HG02943 (cell line): ENCODE results near the gene FCRL6.

ENCODE experiments used
- ATAC-seq: cut with Tn5 transposase; IDR thresholded peaks from one replicate; pipeline ENCODE4 v1.9.1; 2021; ENCODE audit warnings: mild to moderate bottlenecking, low read depth, moderate library complexity; ENCODE audit not compliant: unreplicated experiment

FCRL6 gene

DNA sequence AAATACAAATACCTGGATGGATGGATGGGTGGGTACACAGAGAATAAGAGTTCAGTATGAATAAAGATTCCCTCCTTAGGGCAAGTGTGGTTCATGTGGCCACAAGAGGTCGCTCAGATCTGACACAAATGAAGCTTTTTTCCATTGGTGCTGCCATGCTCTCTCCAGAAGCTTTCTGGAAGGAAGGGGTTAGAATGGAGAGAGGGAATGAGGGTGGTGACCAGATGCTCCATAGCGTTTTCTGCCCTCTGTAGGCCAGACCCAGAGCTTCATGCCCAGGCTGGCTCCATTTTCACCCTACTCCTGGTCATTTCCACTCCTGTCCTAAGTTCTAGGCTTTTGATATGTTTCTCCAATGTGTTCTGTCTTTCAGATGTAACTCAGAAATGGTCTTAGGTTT is 3.3 kb upstream of the FCRL6 start:
- ATAC-seq = no peak

DNA sequence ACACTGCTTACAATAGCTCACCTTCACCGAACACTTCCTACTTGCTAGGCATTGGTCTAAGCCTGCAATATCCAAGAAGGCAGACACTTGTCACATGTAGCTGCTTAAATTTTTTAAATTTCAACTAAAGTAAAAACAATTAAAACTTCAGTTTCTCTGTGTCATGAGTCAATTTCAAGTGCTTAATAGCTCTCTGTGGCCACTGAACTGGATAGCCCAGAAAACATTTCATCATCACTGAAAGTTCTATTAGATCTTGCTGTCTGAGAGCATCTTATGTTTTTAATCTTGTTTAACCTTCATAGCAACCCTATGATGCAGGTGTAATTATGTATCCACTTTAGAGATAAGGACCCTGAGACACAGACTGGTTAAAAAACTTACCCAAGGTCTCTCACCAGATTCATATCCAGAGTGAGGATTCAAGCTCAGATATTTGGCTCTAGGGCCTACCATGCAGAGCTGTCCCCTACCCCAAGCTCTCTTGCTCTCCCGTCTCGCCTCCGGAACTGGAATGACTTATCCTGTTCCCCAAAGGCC is 2.6 kb upstream of the FCRL6 start:
- ATAC-seq = no peak

DNA sequence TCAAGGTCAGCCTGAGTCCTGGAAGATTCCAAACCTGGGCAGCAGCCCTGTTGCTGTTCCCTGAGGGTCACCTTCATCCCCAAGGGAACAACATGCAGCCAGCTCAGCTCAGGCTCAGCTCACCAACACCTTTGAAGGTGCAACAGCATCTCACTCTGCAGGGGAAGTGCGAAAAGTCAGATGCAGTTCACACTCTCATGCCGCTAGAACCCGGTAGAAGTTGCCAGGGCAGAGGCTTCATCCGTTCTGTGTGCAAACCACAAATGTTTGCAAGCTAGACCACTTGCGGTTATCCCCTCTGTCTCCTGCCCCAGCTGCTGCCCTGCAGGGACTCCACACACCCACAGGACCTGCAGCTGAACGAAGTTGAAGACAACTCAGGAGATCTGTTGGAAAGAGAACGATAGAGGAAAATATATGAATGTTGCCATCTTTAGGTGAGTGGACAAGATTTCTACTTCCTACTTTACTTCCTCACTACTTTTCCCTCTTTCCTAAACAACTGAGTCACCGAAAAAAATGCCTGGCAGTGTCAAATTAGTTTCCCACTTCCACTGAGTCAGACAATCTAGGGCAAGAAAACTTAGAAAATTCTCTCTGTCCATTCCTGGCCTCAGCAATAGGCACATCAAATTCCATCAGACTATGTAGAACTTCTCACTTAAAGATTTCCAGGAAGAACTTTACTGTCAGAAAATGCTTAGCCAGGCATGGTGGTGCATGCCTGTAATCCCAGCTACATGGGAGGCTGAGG is 1.8 kb upstream of the FCRL6 start:
- ATAC-seq = no peak

DNA sequence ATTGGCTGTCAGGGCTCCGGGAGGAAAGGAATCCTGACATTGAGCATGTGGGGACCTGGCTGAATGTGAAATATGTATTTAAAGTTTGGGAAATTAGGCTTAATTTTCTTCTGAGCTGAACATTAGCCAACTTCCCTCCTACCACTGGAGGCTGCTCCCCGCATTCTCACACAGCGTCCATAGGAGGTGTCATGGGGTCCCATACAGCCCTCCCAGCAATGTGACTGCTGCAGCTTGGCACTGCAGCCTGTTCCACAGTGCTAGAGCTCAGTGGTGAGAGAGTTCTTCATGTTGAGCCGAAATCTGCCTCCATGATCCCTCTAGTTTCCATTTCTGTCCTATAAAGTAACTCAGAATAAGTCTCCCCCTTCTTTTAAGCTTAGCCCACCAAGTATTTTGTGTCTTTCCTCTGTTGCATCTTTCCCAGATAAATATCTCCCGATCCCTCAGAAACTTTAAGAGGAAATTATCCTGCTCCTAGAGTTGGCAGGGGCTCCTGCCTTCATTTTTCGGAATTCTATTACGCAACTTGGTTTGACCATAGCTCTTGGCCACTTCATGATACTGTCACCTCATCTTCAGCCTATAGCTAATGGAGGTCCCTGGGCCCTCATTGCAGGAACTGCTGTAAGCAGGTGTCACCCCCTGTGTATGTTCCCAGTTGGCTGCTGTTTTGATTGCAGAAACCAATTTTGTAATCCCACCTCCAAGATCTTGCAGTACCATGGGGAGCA is 2.0 kb downstream of the FCRL6 start:
- ATAC-seq = no peak

DNA sequence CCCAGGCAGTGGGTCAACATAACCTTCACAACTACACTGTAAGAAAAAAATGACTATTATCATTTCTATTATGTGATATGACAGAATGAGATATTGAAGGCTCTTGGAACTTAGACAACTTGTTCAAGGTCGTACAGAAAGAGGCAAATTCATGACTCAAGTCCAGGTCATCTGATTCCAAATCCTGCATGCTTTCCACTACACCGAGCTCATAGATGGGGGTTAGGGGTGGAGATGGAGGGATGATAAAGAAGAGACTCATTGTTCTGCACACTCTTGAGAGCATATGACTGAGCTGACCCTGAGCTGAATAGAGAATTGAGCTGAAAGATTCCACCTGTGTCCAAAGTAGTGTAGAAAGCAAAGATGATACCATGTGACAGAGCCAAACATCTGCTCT is 2.8 kb downstream of the FCRL6 start:
- no peak for ATAC-seq

DNA sequence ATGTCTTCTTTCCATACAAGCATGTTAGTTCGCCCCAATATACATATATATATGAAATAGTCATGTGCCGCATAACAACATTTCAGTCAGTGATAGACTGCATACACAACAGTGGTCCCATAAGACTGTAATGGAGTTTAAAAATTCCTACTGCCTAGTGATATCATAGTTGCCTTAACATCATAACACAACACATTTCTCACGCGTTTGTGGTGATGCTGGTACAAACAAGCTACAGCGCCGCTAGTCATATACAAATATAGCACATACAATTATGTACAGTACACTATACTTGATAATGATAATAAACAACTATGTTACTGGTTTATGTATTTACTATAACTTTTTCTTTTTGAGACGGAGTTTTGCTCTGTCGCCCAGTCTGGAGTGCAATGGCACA is 13.8 kb downstream of the FCRL6 start:
- no peak for ATAC-seq

DNA sequence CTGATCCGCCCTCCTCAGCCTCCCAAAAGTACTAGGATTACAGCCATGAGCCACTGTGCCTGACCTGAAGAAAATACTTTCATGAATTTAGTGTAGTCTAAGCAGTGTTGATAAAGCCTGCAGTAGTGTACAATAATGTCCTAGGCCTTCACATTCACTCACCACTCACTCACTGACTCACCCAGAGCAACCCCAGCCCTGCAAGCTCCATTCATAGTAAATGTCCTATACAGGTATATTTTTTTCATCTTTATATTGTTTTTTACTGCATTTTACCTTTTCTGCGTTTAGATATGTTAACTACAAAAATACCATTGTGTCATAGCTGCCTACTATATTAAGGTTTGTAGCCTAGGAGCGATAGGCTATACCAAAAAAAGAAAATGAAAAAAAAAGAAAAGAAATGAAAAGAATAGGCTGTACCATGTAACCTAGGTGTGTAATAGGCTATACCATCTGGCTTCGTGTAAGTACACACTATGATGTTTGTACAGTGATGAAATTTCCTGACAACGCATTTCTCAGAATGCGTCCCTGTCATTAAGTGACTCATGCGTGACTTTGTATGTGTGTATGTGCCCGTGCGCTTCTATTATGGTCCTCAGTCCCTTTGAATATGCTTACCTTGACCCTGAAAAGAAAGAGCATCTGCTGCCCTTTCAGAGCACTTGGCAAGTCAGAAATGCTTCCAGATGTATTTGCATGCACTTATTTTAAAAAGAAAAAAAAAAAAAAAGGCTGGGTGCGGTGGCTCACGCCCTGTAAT is 15.3 kb downstream of the FCRL6 start:
- ATAC-seq = no peak

DNA sequence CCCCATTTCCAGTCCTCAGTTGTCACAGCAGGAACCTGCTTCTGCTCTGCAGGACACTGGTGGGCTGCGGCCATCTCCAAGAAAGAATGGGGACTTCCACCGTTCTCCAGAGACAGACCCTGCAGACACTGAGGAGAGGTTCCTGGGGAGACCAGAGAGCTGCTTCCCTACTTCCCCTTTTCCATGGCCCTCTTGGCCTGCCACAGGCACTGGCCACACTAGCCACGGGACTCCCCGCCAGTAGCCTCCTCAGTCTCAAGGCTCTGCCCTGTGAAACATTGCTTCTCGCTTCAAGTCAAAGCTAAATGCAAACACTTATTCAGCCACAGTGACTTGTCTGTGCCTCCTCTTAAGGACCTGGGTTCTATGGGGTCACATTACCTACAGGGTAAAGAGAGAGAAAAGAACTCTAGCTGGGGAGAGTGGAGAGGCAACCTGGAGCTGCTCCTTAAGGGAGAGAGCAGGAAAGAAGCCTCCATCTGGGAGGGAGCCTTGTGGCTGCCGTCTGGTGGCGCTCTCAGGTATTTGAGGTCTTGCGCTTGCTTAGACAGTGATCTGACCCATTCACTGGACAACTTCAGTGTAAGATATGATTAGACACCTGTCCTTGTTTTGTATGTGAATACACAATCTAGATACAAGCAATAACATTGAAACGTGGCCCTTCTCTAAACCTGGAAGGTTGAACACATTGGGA is 19.2 kb downstream of the FCRL6 start:
- no peak for ATAC-seq

DNA sequence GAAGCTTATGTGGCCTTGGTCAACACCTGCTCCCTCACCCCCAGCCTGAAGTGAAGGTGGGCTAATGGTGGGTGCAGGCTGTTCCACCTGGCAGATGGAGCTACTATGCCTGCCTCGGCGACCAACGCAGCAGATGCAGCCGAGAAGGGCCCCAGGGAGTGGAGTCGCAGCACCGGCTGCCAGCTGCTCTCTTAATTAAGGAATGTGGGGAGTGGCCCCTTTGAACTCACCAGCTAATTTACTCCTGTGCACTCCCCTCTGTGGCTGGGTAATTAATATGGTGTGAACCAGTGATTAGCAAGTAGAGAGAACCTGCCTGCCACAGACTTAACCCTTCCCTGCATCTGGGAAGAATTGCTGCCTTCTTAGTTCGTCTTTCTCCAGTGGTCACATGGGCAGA is 21.2 kb downstream of the FCRL6 start:
- no peak for ATAC-seq

DNA sequence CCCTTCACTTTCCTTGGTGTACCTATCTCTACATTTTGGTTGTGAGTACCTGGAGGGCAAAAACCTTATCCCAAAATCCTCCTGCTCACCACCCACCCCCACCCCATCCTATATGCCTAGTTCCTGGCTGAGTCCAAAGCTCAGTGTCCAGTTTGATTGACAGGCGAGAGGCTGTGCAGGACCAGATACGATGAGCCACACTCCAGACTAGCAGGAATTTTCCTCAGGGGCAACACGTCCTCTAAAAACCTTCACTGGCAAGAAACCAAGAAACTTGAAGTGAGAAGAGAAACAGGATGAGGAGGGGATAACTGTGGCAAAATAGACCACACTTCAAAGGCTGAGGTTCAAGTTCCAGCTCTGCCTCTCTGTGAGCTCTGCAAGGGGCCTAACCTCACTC is 23.4 kb downstream of the FCRL6 start:
- no peak for ATAC-seq

DNA sequence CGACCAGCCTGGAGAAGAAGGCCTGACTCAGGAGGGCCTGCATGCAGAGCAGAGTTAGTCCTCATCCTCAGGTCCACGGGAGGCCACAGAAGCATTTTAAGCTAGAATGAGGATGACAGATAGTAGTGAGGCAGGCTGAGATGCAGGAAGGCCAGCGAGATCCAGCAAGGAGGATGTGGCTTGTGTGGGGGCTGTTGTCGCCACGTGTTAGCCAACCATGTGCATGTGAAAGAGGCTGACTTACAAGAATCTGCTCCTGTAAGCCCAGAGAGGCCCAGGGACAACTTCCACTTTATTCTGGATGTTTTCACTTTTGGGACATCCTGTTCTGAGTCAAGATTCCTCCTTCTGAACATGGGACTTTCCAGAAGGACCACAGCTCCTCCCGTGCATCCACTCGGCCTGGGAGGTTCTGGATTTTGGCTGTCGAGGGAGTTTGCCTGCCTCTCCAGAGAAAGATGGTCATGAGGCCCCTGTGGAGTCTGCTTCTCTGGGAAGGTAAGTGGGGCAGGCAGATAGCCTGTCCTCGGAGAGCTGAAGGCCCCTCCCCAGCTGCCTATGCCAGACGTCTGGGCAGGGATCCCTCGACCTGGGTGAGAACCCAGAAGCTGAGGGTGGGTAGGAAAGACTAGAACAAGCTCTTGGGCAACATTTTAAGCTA is 24.4 kb downstream of the FCRL6 start, which contains the start of gene SLAMF8:
Gene SLAMF8, plus strand, starts transcription at position 433 of the 661 bp plus-strand sequence. Its CDS starts 26 bp downstream, at position 459.
- ATAC-seq = no peak

DNA sequence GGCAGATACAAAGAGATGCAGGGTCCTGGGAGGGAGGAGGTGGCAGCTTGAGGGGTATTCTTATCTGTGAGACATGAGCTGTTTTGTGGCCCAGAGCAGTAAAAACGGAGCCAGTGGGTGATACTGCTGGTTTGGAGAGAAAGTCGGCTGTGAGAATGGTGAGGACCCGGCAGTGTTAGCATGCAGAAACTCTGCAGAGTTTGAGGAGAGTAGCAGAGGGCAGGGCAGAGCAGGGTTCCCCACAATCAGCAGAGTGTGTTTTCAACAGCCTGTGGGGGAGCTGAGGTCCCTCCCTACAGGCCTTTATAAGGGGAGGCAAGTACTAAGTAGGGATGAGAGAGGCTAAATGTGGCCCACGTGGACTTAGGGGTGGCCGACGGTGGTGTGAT is 24.9 kb downstream of the FCRL6 start:
- ATAC-seq = no peak

DNA sequence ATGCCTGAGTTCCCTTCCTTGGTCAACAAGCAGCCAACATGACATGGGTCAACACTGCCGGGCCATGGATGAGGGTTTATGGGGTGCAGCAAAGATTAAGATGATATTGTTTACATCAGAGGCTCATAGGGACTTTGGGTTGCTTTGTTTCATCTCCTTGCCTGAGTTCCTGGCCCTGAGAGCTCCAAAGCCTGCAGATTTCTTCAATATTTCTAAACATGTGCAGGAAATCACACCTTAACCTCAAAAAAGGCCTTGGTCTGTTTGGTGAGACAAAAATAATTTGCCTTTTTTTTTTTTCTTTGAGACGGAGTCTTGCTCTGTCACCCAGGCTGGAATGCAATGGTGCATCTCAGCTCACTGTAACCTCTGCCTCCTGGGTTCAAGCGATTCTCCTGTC is 25.4 kb downstream of the FCRL6 start:
- no peak for ATAC-seq

DNA sequence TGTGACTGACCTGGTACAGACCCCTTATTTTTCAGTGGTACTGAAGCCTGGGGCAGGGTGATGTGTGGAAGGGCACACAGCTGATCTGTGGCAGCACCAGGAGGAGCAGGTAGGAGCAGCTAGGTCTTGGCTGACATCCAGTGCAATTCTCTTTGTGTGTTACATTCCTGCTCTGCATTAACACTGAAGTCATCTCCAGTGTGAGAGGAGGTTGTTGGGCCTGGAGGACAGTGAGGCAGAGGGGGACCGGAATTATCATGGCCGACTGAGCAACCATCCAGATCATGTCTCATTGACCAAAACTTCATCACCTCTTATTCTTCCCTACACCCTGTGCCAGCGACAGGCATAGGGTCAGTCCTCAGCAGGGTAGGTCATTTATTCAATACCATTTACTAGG is 26.0 kb downstream of the FCRL6 start:
- no peak for ATAC-seq

DNA sequence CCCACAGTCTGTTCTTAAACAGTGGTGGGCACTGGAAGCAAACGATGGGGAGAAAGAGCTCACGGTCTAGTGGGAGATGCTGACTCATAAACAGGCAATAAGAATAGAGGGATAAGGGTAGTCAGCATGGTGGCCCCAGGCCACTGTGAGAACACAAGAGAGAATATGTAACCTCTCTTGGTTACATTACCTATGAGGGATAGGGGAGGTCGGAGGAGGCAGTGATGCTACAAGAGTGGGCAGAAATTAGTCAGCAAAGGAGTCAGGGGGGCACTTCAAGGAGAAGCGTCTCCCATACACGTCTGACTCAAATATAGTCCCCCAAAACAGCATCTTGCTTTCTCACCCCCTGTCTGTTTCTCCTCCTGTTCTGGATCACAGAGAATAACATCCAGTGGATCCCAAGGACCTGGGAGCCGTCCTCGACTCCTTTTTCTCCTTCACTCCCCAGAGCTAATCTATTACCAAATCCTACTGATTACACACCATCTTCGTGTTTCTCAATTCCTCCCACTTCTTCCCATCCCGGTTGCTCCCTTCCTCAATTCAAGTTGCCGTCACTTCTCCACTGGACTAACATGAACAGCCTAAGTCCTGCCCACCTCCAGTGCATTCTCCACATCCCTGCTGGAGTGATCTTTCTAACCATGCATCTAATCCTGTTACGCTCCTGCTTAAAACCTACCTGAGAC is 26.6 kb downstream of the FCRL6 start:
- no peak for ATAC-seq

DNA sequence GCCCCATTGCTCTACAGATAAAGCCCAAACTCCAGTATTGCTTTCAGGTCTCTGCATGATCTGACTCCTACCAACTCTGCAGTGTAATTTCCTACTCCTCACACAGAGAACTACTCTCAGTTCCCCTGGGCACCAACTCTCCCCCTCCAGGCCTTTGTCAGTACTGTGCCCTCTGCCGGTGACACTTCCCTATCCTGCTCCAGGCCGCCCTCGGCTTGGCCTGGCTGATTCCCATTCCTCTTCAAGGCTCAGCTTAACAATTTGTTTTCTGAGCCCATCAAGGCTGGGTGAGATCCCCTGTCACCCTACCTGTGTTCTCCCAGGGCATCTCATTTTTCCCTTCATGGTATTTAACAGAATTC is 27.1 kb downstream of the FCRL6 start:
- peak; percentile 69 for ATAC-seq

DNA sequence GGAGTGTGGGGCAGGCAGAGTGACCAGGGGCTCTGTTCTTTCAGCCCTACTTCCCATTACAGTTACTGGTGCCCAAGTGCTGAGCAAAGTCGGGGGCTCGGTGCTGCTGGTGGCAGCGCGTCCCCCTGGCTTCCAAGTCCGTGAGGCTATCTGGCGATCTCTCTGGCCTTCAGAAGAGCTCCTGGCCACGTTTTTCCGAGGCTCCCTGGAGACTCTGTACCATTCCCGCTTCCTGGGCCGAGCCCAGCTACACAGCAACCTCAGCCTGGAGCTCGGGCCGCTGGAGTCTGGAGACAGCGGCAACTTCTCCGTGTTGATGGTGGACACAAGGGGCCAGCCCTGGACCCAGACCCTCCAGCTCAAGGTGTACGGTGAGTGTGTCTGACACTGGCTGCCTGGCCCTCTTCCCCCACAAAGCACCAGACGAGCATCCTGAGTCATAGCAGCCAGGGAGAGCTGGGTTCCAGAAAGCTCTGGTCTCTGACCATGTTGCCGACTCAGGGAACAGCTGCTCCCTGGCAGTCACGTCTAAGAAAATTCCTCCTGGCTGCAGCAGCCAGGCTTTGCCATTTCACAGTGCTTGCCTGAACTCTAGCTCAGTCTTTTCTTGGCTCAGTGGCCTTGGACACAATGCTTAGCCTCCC is 27.8 kb downstream of the FCRL6 start:
- ATAC-seq = no peak

DNA sequence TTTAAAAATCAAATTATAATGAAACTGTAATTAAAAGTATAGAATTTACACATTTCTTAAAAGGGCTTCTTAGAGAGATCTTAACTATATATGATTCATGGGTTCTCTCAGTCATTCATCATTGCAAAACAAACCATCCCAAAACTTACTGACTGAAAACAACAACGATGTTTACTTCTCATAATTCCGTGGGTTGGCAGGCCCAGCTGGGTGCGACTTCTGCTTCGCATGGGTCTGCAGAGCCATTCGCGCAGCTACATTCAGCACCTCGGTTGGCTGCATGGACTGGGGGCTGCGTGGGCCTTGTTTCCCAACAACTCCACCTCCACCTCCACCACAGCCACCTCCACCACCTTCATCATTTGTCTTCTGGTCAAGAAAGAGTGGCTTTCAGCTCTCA is 28.6 kb downstream of the FCRL6 start:
- no peak for ATAC-seq
